Ammon's horn (tissue), 1 donor: ENCODE measurements around the gene LARGE2.

Experiments
- DNase-seq: peaks from one replicate; pipeline ENCODE4 v3.0.0-alpha.2; 2016; ENCODE audit warnings: low spot score

The LARGE2 gene

DNA sequence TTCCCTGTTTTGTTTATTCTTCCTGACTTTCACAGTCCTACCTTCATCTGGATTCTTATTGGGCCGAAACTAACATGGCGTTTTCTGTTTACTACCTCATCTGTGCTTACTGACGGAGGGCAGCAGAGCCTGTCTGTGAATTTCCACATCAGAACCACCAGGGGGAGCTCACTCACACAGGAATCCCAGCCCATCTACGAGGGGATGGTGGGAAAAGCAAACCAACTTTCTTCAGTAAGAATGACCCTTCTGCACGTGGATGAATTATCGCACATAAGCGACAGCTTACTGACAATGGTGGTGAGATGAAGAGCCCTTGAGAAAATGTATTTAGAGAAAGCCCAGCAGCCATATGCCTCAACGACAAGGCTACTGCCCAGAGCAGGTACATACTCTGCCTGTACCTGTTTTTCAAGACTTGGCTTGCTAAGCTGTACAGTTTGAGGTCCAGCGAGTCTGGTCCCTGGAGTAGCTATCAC lies 42.5 kb downstream of the LARGE2 start:
- peak; percentile 93 for DNase-seq

DNA sequence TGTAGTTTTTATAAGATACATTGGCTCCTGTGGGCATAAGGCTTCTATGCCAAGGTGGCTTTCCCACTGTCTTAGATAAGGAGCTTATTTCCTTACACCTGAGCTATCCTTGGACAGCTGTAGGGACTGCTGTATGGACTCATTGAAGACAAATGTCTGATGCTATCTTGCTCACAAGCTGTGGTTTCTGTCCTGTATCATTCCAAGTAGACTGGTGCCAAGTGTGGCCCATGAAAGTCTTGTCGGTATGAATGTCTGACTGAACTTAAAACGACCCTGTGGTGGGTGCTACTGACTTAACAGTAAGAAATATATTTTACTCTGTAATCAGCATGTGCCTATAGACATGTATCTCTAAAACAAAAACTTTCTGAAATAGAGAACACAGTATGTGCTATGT lies 45.0 kb downstream of the LARGE2 start:
- DNase-seq: no peak

DNA sequence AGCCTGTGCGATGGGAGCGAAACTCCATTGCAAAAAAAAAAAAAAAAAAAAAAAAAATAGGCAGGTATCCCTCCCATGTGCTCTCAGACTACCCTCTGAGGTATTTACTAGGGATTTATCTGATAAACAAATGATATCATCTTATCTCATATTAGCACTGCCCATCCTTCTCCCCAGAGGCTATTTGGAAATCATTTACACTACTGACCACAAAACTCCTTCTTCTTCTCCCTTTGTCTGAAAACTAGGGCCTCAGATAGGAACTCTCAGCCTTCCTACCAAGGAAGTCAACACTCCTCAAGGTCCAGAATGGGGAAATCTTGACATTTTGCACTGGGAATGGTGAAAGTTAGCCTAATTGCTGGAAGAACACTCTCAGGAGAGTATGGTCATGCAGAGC lies 46.4 kb downstream of the LARGE2 start:
- no peak for DNase-seq

DNA sequence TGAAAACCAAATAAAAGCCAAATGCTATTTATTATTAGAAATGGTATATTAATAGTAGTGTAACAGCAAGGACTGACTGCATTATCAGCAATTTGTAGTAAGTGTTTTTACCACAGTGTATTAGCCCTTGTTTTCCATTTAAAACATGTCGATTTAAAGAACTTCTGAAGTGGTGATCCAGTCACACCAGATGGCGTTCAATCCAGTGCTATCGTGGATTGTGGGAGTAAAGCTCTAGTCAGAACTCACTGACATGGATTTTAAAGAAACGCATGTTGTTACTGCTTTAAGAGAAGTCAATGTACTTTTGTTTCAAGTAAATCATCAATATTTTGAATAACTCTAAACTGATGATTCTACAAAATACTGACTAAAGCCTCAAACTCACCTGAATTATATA lies 51.1 kb downstream of the LARGE2 start:
- DNase-seq: peak; percentile 53

DNA sequence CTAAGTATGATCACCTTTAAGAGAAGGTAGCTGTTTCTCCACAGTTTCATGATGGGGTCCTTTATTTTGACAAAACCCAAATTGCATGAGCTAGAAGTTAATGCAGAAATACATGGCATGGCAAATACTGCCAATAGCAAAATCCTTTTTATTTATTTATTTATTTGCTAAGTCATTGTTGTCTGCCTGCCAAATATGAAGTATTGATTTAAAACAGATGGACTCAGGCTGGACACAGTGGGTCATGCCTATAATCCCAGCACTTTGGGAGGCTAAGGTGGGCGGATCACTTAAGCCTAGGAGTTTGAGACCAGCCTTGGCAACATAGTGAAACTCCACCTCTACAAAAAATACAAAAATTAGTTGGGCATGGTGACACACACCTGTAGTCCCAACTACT lies 52.4 kb downstream of the LARGE2 start:
- no peak for DNase-seq
